Ovary (tissue), 9 donors: ENCODE data around the gene SH2D4B. TPM values are rescaled to one million over a fixed set of nuclear protein-coding genes. Genes with fewer than 3 reads are reported as not detected.
"Not testable (repeated sequence)": the region's sequence is repeated elsewhere in the genome, so short reads cannot be mapped to it uniquely, and the experiment has no call there.

ENCODE experiments used
- DNase-seq, 5 donors: peaks; one replicate each; pipeline ENCODE4 v3.0.0-alpha.2; 2019 to 2020
- H3K27ac ChIP-seq, 2 donors: fragments of 200-600 bp; one replicate each; pipeline versions ENCODE4 v1.5.1 to v1.8.0; 2019 to 2022
- H3K27me3 ChIP-seq: fragments of 200-600 bp; one replicate; pipeline ENCODE4 v1.8.0; 2022
- H3K36me3 ChIP-seq: fragments of 200-600 bp; sonication (generic); one replicate; pipeline ENCODE4 v1.5.1; 2019
- H3K4me1 ChIP-seq: one replicate; pipeline ENCODE4 v1.8.1; 2013; ENCODE audit warnings: mild to moderate bottlenecking, moderate library complexity; ENCODE audit not compliant: insufficient read depth
- H3K4me3 ChIP-seq: fragments of 200-600 bp; sonication (generic); one replicate; pipeline ENCODE4 v1.5.1; 2017
- H3K9me3 ChIP-seq, 2 donors: fragments of 200-600 bp in 1 of 2; sonication (generic) in 1 of 2; one replicate each; pipeline versions ENCODE4 v1.5.1 to v1.8.1; 2013 to 2019; ENCODE audit warnings: mild to moderate bottlenecking in 1 of 2, moderate library complexity in 1 of 2
- EP300 ChIP-seq: sonication (generic); formaldehyde crosslinking; IDR thresholded peaks from one replicate; pipeline ENCODE4 v1.6.1; 2017; ENCODE audit warnings: antibody characterized with exemption
- POLR2A ChIP-seq: fragments of 450-650 bp; IDR thresholded peaks from one replicate; pipeline ENCODE4 v1.6.1; 2017; ENCODE audit warnings: antibody characterized with exemption, mild to moderate bottlenecking, moderate library complexity
- WGBS, 3 donors: extraction: QIAGEN DNeasy Blood & Tissue Kit in 1 of 3; methylation state at CpG; one replicate each; pipeline versions ENCODE4 v1.1.5 to v1.1.7; 2013 to 2017; 5-methylcytosine and 5-hydroxymethylcytosine counted together
- intact Hi-C, 4 donors: fragments of 100-400 bp; cut with DNase I; formaldehyde crosslinking; loops; one replicate each; pipeline versions ENCODE4 v1.11.0 to v1.15.1; 2022 to 2023
- polyA plus RNA-seq, 2 donors: library from polyadenylated mRNA; stranded (reverse); fragments of 200-250 nt in 1 of 2; fragments of 350-450 nt in 1 of 2; fragmentation: Illumina TruSeq in 1 of 2; extraction: RNeasy Lipid Tissue Mini Kit (QIAGEN cat#74804) in 1 of 2; gene quantifications; one replicate each; pipeline ENCODE4 v1.2.3, GENCODE V29; 2013 to 2014
- total RNA-seq, 7 donors: library from RNA; depleted of rRNA in 2 of 7; stranded (reverse); fragments of >200 nt in 2 of 7; fragmentation: NEBNext Ultra II Directional in 3 of 7; extraction: Animal tissue kit (Norgen Biotek cat#: 25700) in 3 of 7; gene quantifications; one replicate each; pipeline versions ENCODE4 v1.1.0 to v1.2.4, GENCODE V29; 2016 to 2023
- TF ChIP-seq, protein P1 (sequence below), 3 donors: fragments of 450-650 bp in 2 of 3; fragments of 200-600 bp in 1 of 3; IDR thresholded peaks; one replicate each; pipeline versions ENCODE4 v1.5.1 to v1.8.0; 2016 to 2022; ENCODE audit warnings: antibody characterized with exemption in 3 of 3, mild to moderate bottlenecking in 1 of 3
- donor health status: DM: no; HTN: no; CAD: no; lungs with moderate emphysema.
- donor health status: DM: no; HTN: no; CAD: no.
- donor health status: Bipolar disorder and iron deficiency.
- donor health status: DM: yes; HTN: yes; CAD: no.
- donor health status: DM: no; HTN: no; CAD: no.
- donor health status: DM: yes; HTN: yes; CAD: no.

SH2D4B gene
- total and polyA plus RNA-seq, 9 donors: 0.05 to 0.53 (median 0.10) TPM; not detected in 5

DNA sequence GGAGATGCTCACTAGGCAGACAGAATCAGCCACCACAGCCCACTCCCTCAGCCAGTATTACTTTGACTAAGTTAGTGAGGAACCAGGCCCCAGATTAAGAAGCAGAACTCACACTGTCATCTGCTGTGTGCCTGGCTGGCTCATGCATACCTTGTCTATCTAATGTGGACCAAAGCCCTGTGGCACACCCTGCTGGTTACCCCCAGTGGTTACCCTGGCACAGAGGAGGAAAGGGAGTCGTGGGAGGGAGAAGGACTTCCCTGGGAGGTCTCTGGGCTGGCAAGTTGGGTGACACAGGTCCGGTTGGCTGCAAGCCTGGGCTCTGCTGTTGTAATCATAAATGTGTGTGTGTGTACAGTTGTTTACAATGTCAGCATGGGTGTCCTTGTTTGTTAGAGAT is 7.5 kb upstream of the SH2D4B start:
- WGBS, 3 donors: 51 to 57% (median 52%) methylated on average over 2 of the region's 2 CpGs
- no peaks in the 10 kb centered on the region for H3K36me3 ChIP-seq
- intact Hi-C loops: no loop called here
- no peak overlapping the region for H3K27ac ChIP-seq
- TF ChIP-seq EP300: no peak
- TF ChIP-seq, protein P1, sequence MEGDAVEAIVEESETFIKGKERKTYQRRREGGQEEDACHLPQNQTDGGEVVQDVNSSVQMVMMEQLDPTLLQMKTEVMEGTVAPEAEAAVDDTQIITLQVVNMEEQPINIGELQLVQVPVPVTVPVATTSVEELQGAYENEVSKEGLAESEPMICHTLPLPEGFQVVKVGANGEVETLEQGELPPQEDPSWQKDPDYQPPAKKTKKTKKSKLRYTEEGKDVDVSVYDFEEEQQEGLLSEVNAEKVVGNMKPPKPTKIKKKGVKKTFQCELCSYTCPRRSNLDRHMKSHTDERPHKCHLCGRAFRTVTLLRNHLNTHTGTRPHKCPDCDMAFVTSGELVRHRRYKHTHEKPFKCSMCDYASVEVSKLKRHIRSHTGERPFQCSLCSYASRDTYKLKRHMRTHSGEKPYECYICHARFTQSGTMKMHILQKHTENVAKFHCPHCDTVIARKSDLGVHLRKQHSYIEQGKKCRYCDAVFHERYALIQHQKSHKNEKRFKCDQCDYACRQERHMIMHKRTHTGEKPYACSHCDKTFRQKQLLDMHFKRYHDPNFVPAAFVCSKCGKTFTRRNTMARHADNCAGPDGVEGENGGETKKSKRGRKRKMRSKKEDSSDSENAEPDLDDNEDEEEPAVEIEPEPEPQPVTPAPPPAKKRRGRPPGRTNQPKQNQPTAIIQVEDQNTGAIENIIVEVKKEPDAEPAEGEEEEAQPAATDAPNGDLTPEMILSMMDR (IDR thresholded peaks at IDR 0.05): no peak
- no peak for TF ChIP-seq POLR2A
- no peaks in the 10 kb centered on the region for H3K27me3 ChIP-seq
- H3K4me3 ChIP-seq: no peak overlapping the region
- H3K9me3 ChIP-seq: no peaks in the 10 kb centered on the region
- no peak for DNase-seq
- H3K4me1 ChIP-seq: no peaks in the 10 kb centered on the region

- intact Hi-C loops: no loop called here
- H3K9me3 ChIP-seq: no peaks in the 10 kb centered on the region
- TF ChIP-seq POLR2A (no peak), EP300 (no peak)
- TF ChIP-seq, protein P1 (IDR thresholded peaks at IDR 0.05): no peak
- no peak for DNase-seq
- H3K27ac ChIP-seq: no peak overlapping the region
- H3K4me3 ChIP-seq: no peak overlapping the region
- no peaks in the 10 kb centered on the region for H3K4me1 ChIP-seq
- 28 to 32% (median 30%) methylated on average over 2 of the region's 2 CpGs for WGBS, 3 donors
- H3K27me3 ChIP-seq: no peaks in the 10 kb centered on the region
- H3K36me3 ChIP-seq: no peaks in the 10 kb centered on the region
Measured at GRCh38 chr10:80530816-80531215, 6.9 kb upstream of the SH2D4B start.

GRCh38 chr10:80532571-80532970 is 5.1 kb upstream of the SH2D4B start:
- WGBS, 3 donors: 92 to 96% (median 94%) methylated on average over 4 of the region's 4 CpGs
- Histone ChIP-seq H3K27me3 (no peaks in the 10 kb centered on the region), H3K4me1 (no peaks in the 10 kb centered on the region), H3K4me3 (no peak overlapping the region), H3K27ac (no peak overlapping the region), H3K9me3 (no peaks in the 10 kb centered on the region), H3K36me3 (no peaks in the 10 kb centered on the region)
- TF ChIP-seq EP300 (no peak), POLR2A (no peak)
- TF ChIP-seq, protein P1 (IDR thresholded peaks at IDR 0.05): no peak
- no peak for DNase-seq
- intact Hi-C loops: no loop called here

GRCh38 chr10:80534059-80534458 is 3.6 kb upstream of the SH2D4B start:
- H3K9me3 ChIP-seq, H3K27me3 ChIP-seq, H3K36me3 ChIP-seq, DNase-seq, H3K4me3 ChIP-seq, H3K4me1 ChIP-seq, intact Hi-C loops, H3K27ac ChIP-seq: not testable (repeated sequence)
- 88 to 96% methylated on average over 12 of the region's 25 CpGs; no CpG with 5 or more reads in 1 of the 3 donors for WGBS, 3 donors

GRCh38 chr10:80534646-80535045 is 3.1 kb upstream of the SH2D4B start:
- H3K4me1 ChIP-seq, H3K36me3 ChIP-seq, H3K27me3 ChIP-seq, intact Hi-C loops, H3K4me3 ChIP-seq, DNase-seq, H3K9me3 ChIP-seq, H3K27ac ChIP-seq: not testable (repeated sequence)
- 91% methylated on average over 22 of the region's 30 CpGs; no CpG with 5 or more reads in 2 of the 3 donors for WGBS, 3 donors
